ENCODE measurements around the gene FAM118B.

Gene FAM118B

GRCh38 chr11:126186708-126187529 is 24.7 kb upstream of the FAM118B start:
- DNase-seq (ENCODE audit: low read depth) = no peak

- no peak for DNase-seq (ENCODE audit: low read depth)
Measured at GRCh38 chr11:126188332-126189108, 23.1 kb upstream of the FAM118B start.

- DNase-seq (ENCODE audit: low read depth) = no peak
Measured at GRCh38 chr11:126189109-126189929, 22.3 kb upstream of the FAM118B start.

- no peak for DNase-seq (ENCODE audit: low read depth)
Measured at GRCh38 chr11:126190792-126191191, 20.8 kb upstream of the FAM118B start.

- no peak for DNase-seq (ENCODE audit: low read depth)
Measured at GRCh38 chr11:126191379-126192073, 20.1 kb upstream of the FAM118B start.

GRCh38 chr11:126192361-126192760 is 19.2 kb upstream of the FAM118B start:
- DNase-seq (ENCODE audit: low read depth) = no peak

GRCh38 chr11:126193038-126193478 is 18.5 kb upstream of the FAM118B start:
- DNase-seq (ENCODE audit: low read depth) = no peak

DNA sequence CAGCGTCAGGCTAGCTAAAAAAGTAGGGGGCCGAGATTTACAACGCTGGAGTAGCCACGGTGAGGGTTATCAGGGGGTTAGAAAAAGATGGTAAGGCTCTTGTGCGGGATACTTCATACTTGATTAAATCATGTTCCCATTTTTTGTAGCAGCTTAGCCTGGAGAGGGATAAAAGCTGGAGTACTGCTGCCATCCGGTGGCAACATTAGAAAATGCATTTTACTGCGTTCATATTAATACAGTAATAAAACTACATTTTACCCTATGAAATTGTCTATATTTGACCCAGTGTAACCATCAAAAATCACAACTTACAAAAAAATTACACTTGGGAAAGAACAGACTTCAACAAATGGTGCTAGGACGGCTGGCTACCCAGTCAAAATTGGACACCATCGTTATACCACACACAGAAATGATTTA is 17.4 kb upstream of the FAM118B start:
- DNase-seq (ENCODE audit: low read depth) = peak; percentile 58

DNA sequence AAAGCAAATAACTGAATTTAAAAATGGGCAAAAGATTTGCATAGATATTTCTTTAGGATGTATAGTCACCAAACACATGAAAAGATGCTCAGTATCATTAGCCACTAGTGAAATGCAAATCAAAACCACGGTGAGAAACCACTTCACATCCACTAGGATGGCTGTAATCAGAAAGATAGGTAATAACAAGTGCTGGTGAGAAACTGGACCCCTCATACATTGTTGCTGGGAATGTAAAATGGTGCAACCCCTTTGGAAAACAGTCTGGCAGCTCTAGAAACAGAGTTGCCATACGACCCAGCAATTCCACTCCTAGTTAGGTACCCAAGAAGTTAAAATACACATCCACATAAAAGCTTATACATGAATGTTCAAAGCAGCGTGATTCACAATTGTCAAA is 16.5 kb upstream of the FAM118B start:
- DNase-seq (ENCODE audit: low read depth) = no peak

- peak; percentile 54 for DNase-seq (ENCODE audit: low read depth)
Measured at GRCh38 chr11:126197277-126197939, 14.2 kb upstream of the FAM118B start.

DNA sequence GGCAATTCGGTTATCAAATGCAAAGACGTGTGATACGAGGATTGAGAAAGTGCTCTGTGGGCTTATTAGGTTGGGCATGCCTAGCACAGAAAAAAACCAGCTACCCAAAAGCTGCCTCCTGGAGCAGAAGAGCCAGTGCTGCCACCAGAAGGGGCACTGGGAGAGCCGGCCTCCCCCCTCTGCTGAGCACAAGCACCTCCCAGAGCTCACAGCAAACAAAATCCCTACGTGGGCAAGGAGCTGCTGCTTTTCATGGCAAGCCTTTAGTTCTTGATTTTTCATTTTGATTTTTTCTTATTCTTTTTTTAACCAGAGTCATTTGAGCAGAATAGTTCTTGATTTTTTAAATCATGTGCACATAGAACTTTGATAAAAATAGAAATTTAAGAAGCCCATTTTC is 12.9 kb upstream of the FAM118B start:
- no peak for DNase-seq (ENCODE audit: low read depth)

DNA sequence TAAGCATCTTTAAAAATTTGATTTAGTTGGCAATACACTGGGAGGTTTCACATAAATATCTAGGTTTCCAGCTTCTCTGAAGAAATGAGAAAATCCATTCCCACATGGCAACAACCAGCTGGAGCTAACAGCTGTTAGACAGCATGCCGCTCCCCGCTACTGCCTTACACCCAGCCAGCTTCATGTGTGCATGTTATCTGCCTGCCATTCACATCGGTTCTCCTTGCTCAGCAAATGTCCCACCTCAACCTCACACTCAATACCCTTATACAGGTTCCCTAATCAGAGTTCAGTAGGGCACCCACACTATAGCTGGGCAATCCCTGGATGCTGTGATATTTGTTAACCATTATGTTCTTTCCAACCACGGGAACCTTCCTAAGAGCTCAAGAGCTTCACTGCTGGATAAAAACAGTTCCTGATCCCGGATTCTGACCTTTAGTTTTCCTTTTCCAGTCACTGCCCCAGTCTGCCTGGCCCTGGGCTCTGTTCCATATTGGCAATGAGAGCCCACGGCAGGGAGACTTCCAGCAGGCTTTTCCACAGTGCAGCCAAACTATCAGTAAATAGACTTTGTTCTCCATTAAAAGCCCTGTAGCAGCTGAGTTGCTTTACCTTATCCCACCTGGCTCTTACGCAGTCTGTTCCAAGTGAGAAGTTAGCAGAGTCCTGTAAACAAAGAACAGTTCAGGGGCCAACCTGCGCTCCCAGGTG is 8.8 kb upstream of the FAM118B start:
- DNase-seq (ENCODE audit: low read depth) = no peak

GRCh38 chr11:126205359-126205758 is 6.2 kb upstream of the FAM118B start:
- no peak for DNase-seq (ENCODE audit: low read depth)

DNA sequence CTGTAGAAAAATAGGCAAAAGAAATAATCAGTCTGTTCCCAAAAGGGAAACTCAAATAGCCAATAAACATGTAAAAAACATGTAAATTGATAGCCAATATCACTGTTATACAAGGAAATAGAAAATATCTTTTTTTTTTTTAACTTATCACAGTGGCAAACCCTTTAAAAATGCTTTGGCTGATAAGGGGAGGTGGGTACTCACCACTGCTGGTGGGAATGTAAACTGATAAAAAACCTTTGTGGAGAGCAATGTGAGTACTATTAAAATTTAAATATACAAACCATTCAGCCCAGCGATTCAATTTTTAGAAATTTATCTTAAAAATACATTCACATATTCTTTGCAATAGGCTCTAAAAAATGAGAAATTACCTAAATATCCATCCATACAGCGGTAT is 3.7 kb upstream of the FAM118B start:
- no peak for DNase-seq (ENCODE audit: low read depth)

DNA sequence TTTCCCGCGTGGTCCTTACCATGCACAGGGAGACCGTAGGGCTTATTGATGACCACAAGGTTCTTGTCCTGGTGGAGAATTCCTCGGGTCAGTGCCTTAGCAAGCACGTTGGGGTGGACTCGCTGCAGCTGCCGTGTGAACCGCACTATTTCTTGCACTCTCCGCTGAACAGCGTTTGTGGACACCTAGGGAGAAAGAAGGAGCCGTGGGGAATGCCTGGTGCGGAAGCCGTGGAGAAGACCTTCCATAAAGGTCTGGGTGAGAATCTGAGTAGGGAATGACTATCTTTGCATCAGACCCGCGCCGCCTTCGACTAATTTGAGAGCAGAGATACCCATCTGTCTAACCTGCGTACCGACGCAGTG is 729 bp upstream of the FAM118B start:
- DNase-seq (ENCODE audit: low read depth) = no peak

DNA sequence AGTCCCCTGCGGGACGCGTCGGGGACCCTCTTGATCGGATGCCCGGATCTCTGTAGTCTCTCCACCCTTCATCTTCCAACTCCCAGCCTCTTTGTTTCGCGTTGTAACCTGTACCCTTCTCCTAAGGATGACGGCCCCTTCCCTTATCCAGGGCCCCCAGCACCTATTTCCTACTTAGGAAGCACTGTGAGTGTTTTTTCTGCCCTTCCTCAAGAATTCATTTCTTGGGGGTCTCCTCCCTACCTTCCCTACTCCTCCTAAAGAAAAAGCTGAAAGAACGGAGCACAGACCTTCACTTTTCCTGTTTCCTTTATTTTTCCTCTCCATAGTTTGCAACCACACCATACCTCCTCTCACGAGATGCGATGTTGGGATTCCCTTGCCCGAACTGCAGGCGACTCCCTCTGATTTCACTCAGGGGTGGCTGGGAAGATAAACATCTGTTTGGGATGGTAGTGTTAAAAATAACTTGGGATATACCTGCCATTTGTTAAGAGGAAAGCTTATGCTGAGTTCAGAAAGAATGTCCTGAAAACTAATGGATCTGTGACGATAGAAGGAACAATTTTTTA is 593 bp downstream of the FAM118B start:
- peak; percentile 25 for DNase-seq (ENCODE audit: low read depth)

DNA sequence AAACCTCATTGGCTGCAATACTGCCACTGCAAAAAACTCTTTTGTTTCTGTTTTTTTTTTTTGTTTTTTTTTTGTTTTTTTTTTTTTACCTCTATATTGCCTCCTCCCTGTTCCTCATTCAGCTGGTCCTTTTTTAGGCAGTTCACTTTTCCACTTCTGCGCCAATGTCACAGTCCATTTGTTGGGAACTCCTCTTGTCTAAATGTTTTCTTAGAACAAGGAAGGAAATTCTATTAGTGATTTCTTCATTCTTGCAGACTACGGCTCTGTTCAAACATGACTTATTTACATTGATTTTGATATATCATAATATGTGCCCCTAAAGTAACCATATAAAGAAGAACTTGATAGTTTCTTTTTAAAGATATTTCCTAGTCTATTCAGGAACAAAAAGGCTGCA is 2.9 kb downstream of the FAM118B start:
- DNase-seq (ENCODE audit: low read depth) = no peak

- DNase-seq (ENCODE audit: low read depth) = no peak
Measured at GRCh38 chr11:126214841-126215240, 3.3 kb downstream of the FAM118B start.

DNA sequence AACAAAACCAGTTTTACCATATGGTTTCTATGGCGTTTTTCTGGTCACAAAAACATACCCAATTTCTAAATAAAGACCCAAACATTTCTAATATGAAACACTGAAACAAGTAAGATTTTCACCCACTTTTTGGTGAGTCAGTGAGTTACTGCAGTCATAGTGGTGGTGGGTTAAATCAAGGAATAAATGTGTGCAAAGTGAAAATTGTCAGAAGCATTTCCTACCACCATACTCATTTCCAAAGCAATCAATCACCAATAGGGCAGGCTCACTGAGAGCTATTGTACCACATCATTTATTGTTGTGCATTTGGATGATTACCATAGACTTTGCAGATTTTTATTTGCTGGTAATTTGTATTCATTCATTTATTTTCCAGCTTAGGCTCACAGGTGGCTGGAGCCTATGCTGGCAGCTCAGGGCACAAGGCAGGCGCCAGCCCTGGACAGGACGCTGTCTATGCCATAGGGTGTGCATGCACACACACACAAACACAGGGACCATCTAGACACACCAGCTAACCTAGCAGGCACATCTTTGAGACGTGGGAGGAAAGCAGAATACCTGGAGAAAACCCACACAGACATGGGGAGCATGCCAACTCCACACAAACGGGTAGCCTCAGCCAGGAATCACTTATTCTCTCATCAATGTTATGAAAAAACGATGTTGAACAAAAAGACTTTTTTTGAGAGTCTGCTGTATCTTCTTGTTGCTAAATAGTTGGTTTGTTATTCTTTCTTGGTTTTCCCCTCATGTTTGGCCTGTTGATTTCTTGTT is 5.1 kb downstream of the FAM118B start:
- DNase-seq (ENCODE audit: low read depth) = no peak

GRCh38 chr11:126217491-126217890 is 5.9 kb downstream of the FAM118B start:
- no peak for DNase-seq (ENCODE audit: low read depth)
